Right lobe of liver (tissue), 4 donors: Measurements from ENCODE around the gene FGGY.

Experiments used
- CTCF ChIP-seq, 4 donors: fragments of 200-600 bp in 3 of 4; fragments of 450-650 bp in 1 of 4; IDR thresholded peaks; one replicate each; pipeline versions ENCODE4 v1.5.1 to v1.8.0; 2016 to 2022; ENCODE audit warnings: antibody characterized with exemption in 4 of 4, mild to moderate bottlenecking in 2 of 4
- POLR2A ChIP-seq: fragments of 450-650 bp; IDR thresholded peaks from one replicate; pipeline ENCODE4 v1.6.1; 2017; ENCODE audit warnings: antibody characterized with exemption, mild to moderate bottlenecking
- donor health status: DM: no; HTN: no; CAD: no.
- donor health status: DM: no; HTN: no; CAD: no.
- donor health status: DM: no; HTN: yes; CAD: no.

- no peak for TF ChIP-seq CTCF (IDR thresholded peaks at IDR 0.05)
- TF ChIP-seq POLR2A: no peak
These were observed 87.5 kb downstream of the FGGY start for GRCh38 chr1:59384443-59384842.
